HG03342 (cell line): Measurements from ENCODE around the gene APOBEC3G.

Experiments
- ATAC-seq: cut with Tn5 transposase; IDR thresholded peaks from one replicate; pipeline ENCODE4 v1.9.1; 2021; ENCODE audit warnings: mild to moderate bottlenecking, moderate library complexity; ENCODE audit not compliant: unreplicated experiment

The APOBEC3G gene

DNA sequence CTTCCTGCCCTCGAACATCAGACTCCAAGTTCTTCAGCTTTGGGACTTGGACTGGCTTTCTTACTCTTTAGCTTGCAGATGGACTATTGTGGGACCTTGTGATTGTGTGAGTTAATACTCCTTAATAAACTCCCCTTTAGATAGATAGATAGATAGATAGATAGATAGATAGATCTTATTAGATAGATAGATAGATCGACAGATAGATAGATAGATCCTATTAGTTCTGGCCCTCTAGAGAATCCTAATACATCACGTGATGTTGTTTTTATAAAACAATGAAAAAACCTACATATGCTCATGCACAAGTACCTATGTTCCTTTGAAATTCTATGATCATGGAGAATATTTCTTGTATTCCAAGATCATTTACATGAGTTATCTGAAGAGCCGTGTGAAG, 43.9 kb downstream of the APOBEC3G start:
- no peak for ATAC-seq

DNA sequence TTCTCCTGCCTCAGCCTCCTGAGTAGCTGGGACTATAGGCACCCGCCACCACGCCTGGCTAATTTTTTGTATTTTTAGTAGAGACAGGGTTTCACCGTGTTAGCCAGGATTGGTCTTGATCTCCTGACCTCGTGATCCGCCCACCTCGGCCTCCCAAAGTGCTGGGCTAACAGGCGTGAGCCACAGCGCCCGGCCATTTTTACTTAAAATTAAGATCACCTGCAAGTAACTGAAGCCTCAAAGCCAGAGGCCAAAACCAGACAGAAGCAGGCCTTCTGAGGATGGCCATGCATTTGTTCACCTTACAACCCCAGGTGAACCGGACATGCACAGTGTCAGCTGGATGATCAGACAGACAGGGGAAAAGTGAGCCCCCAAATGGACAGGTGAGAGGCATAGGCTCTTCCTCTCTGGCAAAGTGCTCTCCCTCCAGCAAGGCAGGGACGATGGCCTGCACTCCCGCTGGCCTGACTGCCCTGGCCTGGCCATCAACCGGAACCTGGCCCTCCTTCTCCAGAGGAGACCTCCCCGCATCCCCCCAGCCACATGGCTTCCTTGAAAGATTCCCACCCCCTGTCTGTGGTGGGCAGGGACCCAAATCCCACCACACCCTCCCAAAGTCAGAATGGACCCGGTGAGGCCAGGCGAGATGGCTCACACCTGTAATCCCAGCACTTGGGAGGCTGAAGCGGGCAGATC, 45.8 kb downstream of the APOBEC3G start:
- ATAC-seq = no peak

DNA sequence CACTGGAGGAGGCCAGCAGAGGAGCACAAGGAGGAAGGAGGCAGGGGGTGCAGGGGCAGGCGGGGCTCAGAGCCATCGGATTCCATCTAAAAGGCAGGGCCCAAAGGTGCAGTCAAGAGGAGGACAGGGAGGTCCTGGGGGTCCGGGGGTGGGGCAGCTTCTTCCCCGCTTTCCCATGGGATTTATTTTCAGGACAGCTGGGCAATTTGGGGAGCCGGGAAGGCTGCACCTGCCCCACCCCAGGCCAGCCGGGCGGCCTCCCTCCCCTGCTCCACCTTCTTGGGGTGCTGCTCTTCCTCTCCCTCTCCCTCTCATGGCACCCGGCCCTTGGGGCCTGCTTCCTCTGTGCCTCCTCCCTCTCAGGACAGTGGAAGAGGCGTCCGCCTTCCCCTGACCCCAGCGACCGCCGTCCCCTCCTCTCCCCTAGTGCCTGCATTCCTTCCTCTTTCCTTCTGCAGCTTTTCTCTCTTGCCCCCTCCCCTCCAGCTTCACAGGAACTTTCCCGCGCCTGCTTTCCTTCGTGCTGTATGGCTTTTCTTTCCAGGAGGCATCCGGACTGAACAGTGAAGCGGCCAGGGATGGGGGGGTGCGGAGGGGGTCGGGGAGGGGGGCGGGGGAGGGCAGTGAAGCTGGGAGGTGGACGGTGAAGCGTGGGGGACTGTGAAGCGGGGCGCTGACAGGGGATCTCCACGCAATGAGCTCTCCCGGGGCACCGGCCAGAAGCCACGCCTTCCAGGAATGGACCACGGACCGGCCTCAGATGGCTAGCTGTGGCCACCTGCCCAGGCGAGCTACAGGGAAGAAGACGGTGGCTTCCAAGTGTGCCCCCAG, 46.9 kb downstream of the APOBEC3G start:
- no peak for ATAC-seq

DNA sequence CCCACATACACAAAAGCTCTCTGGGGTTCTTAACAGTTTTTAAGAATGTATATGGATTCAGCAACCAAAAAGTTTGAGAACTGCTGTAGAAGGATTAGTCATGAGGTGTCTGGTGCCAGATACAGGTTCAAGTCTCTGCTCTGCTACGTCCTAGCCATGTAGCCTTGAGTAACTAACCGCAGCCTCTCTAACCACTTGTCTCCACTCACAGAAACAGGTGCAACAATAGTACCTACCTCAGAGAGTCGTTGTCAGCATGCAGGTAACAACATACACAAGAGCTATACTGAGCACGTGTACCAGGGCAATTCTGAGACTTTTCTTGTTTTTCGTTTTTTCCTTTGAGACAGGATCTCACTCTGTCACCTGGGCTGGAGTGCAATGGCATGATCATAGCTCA, 48.5 kb downstream of the APOBEC3G start:
- no peak for ATAC-seq

DNA sequence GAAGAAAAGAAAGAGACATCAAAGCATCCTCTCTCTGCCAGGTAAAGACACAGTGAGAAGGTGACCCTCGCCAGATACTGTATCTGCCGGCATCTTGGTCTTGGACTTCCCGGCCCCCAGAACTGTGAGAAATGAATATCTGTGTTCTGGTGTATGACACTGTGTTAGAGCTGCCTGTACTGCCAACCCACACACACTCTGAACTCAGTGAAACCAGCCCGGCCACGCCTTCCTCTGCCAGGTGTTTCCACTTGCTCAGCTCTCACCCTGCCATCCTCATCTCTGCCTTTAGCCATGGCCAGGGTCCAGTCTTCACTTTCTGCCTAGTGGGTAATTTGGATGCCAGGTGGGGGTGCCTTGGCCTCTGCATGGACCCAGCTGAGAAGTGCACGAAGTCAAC, 51.4 kb downstream of the APOBEC3G start:
- no peak for ATAC-seq

DNA sequence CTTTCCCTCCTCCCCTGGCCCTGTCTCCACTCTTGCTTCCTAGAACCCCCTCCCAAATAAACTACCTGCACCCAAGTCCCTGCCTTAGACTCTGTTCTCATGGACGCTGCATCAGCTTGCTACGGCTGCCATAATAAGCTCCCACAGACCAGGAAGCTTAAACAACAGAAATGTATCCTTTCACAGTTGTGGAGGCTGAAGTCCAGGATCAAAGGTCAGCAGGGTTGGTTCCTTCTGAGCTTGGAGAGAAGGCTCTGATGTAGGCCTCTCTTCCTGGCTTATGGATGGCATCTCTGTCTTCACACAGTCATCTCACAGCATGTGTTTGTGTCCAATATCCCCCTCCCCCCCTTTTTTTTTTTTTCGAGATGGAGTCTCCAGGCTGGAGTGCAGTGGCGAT, 52.0 kb downstream of the APOBEC3G start:
- no peak for ATAC-seq

DNA sequence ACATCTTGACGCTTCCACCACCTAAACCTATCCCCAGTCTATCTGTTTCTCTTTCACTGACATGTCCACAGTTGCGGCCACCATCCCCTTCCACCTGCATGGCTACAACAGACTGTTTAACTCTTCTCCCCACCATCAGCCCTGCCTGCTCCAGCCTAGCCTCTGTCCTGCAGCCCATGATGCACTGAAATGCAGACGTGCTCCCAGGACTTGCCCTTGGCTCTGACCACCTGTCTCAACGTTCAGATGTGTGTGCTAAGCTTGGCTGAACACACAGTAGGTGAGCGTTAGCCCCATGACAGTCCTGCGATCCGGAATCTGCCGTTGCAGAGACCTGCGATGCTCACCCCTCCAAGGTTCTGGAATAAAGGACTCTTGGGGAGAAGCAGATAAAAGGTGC, 52.7 kb downstream of the APOBEC3G start:
- ATAC-seq = no peak

DNA sequence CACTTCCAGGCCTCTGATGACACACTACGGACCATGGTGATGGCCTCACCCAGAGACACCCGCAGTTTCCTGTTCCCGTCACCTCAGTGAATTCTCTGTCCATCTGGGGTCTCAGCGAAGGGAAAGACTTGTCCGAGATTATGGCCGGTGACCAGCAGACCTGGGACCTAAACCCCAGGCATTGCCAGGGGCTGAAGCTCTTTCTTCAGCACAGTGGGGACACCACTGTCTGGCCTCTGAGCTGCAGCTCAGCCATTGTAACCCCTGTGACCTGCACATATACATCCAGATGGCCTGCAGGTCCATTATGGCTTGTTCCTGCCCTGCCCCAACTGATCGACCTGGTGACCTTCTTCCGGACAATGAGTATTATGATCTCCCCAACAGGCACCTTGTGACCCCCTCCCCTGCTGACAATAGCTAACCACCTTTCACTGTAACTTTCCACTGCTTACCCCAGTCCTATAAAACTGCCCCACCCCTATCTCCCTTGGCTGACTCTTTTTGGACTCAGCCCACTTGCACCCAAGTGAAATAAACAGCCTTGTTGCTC, 53.2 kb downstream of the APOBEC3G start:
- no peak for ATAC-seq

DNA sequence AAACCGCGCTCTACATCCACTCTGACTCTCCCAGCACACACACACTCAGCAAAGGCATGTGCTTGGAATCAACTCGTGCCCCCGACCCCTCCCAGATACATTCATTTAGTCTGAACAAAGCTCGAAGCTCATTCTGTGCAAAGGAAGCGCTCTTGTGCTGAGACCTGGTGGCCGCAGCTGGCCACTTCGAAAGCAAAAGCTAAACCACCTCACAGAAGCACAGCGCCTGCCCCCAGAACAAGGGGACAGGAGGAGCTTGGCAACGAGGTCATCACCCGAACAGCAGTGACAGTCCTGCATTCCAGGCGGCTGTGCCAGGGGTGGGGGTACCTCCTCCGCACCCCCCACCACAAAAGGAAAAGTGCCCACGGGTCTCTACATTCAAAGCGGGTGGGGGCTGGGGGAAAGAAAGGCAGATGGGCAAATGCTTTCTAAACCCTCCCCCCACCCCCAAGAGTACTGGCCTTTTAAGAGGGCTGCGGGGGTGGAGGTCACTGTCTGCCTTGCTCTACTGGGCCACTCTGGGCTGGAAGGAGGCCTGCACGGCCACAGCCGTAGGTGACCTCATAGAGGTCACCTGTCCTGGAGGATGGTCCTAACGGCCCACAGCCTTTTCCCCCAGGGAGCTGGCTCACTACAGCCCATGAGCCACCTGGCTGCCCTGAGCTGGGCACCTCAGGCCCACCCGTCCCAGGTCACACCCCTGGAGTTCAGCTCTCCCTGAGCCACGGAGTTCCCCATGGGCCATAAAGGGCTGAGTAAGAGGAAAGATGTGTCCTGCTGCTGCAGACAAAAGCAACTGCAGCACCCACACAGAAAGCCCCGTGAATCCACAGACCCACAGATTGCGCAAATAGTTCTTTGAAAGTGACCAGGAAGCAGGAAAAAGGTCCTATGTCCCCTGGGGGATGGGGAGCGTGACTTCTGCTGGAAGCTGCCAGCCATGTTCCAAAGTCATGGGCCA, 54.1 kb downstream of the APOBEC3G start:
- no peak for ATAC-seq

DNA sequence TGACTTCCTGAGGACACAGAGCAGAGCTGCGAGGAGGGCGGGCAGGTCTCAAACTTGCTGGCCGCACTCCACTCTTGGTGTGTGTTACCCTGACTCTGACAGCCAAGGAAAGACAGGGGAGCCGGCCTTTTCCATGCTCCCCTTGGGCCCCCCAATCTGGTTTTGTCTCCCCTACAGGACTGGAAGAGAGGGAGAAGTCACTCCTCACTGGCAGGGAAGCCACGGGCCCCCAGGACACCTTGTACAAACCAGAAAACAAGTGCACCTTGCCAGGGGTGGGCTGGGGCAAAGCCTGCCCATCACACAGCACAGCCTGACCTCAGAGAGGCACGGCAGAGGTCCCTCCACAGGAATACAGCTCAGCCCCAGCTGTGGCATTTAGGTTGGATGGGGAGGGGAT, 55.2 kb downstream of the APOBEC3G start:
- no peak for ATAC-seq

DNA sequence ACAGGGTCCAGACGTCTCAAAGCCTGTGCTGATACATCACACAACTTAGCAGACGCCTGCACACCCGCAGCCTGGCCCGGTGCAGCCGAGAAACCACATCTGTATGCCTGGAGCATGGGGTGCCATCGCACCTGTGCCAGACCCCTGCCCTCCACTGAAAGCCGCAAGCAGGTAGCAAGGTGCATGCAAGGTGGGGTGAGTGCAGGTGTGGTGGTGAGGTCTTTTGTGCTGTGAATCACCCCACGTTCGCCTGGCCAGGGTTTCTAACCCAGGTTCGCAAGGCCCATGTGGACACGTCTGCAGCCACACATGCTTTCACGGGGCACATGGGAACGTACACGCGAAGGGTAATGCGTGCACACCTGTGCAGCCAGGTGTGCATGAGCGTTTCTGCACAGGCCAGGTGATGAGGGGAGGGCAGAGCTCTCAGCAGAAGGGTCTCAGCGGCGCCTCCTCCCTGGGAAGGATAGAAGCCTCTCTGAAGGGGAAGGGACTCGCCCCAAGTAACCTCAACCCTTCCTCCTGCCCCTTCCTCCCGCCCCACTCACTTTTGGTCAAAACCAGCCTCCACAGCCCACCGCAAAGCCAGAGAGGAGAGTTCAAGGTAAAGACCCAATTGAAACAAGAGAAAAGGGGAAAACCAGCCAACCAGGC, 55.9 kb downstream of the APOBEC3G start:
- no peak for ATAC-seq

DNA sequence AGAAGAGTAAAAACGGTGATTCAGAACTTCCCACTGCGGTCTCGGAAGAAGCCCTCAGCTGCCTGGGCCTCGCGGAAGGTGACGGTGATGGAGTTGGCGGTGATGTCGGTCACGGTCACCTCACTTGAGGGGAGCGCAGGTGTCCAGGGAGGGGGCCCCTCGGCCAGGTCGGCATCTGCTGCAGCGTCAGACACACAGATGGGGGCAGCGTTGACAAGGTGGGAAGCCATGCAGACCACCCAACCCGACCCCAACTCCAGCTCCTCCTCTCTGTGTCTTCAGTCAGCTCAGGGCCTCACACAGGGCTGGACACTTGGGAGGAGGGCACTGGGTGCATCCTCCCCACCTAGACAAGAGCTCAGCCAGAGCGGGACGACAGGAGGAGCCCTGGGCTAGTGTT, 56.8 kb downstream of the APOBEC3G start:
- ATAC-seq = no peak

DNA sequence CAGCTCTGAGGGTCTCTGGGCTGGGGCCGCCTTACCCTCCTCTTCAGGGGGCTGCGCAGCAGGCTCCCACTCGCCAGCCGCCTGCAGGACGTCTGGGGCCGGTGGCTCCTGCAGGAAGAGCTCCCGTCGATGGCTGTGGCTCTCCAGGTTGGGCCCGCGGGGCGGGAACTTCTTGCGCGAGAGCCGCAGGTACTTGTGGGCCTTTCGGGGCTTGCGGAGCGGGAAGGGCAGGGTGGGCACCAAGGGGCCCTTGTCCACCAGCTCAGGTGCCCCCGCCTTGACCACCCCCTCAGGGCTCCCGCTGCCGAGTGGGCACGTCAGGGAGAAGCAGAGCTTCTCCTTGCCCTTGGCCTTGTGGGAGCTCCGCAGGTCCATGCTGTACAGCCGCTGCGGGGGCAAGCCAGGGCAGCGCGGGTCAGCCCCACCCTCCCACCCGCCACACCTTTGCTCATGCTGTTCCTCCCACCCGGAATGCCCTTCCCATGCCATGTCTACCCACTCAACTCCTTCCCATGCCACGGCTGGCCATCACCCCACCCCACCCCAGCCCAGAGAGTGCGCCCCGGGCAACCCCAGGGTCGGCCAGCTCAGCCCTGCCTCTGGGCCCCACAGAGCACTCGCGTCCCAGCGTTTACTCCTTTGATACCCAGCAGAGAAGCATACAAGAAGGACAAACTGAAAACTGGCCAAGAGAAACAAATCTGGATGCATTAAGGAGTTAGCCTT, 57.5 kb downstream of the APOBEC3G start:
- no peak for ATAC-seq

DNA sequence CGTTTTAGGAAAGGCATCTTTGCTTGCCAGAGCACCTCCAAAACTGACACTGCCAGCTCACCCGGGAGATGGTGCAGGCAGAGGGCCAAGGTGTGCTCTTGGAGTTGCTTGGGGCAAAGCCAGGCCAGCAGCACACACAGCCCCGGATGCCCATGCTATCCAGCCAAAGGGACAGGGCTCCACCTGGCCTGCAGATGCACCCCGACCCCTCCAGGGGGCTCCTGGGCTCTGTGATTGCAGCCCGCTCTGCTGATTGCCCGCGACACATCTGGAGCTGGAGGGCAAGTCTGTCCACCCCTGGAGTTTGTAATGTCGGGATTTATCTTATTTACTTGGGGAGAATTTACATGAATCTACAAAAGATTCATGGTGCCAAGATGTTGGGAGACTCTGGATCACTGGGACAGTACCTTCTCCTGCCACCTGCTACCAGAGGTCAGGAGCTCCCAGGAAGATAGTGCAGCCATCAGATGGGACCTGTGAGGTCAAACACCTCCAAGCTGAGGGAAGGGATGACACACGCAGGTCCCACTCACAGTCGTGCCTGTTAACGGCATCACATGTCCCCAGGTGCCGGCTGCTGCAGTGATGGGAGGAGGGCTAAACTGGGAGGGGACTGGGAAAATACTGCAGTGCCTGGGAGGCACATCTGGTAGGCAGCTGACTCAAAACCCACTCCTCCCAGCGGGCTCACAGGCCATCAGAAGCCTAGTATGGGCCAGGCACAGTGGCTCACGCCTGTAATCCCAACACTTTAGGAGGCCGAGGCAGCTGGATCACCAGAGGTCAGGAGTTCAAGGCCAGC, 58.2 kb downstream of the APOBEC3G start:
- ATAC-seq = no peak

DNA sequence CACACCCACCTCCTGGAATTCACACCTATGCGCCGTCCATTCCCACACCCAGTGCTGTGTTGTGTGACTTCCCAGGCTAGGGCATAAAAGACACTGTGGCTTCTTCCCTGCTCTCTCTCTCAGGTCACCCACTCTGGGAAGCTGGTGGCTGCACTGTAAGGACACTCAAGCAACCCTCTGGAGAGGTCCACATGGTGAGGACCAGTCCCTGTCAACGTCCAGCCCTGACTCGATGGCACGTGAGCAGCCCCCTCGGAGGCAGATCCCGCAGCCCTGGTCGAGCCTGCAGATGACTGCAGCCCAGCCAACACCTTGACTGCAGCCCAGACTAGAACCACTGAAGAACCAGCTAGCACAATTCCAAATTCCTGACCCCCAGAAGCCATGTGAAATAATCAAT, 59.2 kb downstream of the APOBEC3G start:
- no peak for ATAC-seq
